ENCODE measurements around the gene COL5A1.

The COL5A1 gene

GRCh38 chr9:134625361-134626068 lies 16.1 kb upstream of the COL5A1 start:
- Histone ChIP-seq H3K27ac (no peak overlapping the region), H3K36me3 (no peaks in the 10 kb centered on the region), H3K9me3 (no peaks in the 10 kb centered on the region), H3K4me3 (ENCODE audit: low read depth in 1 of 2, low read length in 1 of 2) (no peak overlapping the region), H3K4me1 (ENCODE audit: control insufficient read depth in 1 of 2, insufficient read depth in 1 of 2, low read depth in 1 of 2, low read length in 1 of 2) (no peaks in the 10 kb centered on the region), H3K27me3 (no peaks in the 10 kb centered on the region)
- no peak for TF ChIP-seq CTCF (IDR thresholded peaks at IDR 0.05)

- Histone ChIP-seq H3K27me3 (no peaks in the 10 kb centered on the region), H3K9me3 (no peaks in the 10 kb centered on the region), H3K27ac (no peak overlapping the region), H3K4me1 (ENCODE audit: control insufficient read depth in 1 of 2, insufficient read depth in 1 of 2, low read depth in 1 of 2, low read length in 1 of 2) (no peaks in the 10 kb centered on the region), H3K4me3 (ENCODE audit: low read depth in 1 of 2, low read length in 1 of 2) (no peak overlapping the region), H3K36me3 (no peaks in the 10 kb centered on the region)
- TF ChIP-seq CTCF (IDR thresholded peaks at IDR 0.05) = no peak
These were observed 15.6 kb upstream of the COL5A1 start for GRCh38 chr9:134626069-134626423.

GRCh38 chr9:134626571-134627416 lies 14.8 kb upstream of the COL5A1 start:
- Histone ChIP-seq H3K9me3 (no peaks in the 10 kb centered on the region), H3K4me1 (ENCODE audit: control insufficient read depth in 1 of 2, insufficient read depth in 1 of 2, low read depth in 1 of 2, low read length in 1 of 2) (no peaks in the 10 kb centered on the region), H3K36me3 (no peaks in the 10 kb centered on the region), H3K4me3 (ENCODE audit: low read depth in 1 of 2, low read length in 1 of 2) (no peak overlapping the region), H3K27ac (no peak overlapping the region), H3K27me3 (no peaks in the 10 kb centered on the region)
- no peak for TF ChIP-seq CTCF (IDR thresholded peaks at IDR 0.05)

GRCh38 chr9:134627417-134628353 lies 13.9 kb upstream of the COL5A1 start:
- H3K27ac ChIP-seq = no peak overlapping the region
- no peak for TF ChIP-seq CTCF (IDR thresholded peaks at IDR 0.05)
- no peaks in the 10 kb centered on the region for H3K4me1 ChIP-seq (ENCODE audit: control insufficient read depth in 1 of 2, insufficient read depth in 1 of 2, low read depth in 1 of 2, low read length in 1 of 2)
- no peak overlapping the region for H3K4me3 ChIP-seq (ENCODE audit: low read depth in 1 of 2, low read length in 1 of 2)
- H3K36me3 ChIP-seq = no peaks in the 10 kb centered on the region
- H3K27me3 ChIP-seq = no peaks in the 10 kb centered on the region
- H3K9me3 ChIP-seq = no peaks in the 10 kb centered on the region

GRCh38 chr9:134628354-134628736 lies 13.3 kb upstream of the COL5A1 start:
- H3K27me3 ChIP-seq = no peaks in the 10 kb centered on the region
- no peaks in the 10 kb centered on the region for H3K9me3 ChIP-seq
- H3K36me3 ChIP-seq = no peaks in the 10 kb centered on the region
- TF ChIP-seq CTCF (IDR thresholded peaks at IDR 0.05) = no peak
- H3K4me1 ChIP-seq (ENCODE audit: control insufficient read depth in 1 of 2, insufficient read depth in 1 of 2, low read depth in 1 of 2, low read length in 1 of 2) = no peaks in the 10 kb centered on the region
- H3K27ac ChIP-seq = no peak overlapping the region
- H3K4me3 ChIP-seq (ENCODE audit: low read depth in 1 of 2, low read length in 1 of 2) = no peak overlapping the region

All from neutrophil (primary cell).